ENCODE data around the gene GFPT1. TPM values are rescaled to one million over a fixed set of nuclear protein-coding genes. Genes with fewer than 3 reads are reported as not detected.
A peak's percentile ranks its signal among the peaks of the same experiment; 100 is the strongest.

The GFPT1 gene
- total and polyA plus RNA-seq, 4 donors, result 15.9 to 72.6 (median 30.5) TPM

DNA sequence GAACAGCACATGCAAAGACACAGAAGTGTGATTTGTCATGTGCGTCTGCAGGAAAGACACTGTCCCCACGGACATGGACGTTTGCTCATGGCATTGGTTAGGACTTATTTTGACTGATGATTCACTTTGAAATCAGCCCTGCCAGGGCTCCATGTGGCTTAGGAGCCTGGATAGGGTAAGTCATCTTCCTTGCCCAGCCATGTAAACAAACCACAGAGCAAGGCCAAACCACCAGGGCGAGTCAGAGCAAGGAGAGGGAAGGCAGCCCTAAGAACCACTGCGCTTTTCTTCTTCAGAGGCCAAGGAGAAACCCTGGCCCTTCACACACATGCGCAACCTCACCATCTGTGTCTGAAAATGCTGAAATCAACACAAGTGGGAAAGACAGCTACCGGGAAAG lies 88.8 kb downstream of the GFPT1 start:
- no peak overlapping the region for H3K4me3 ChIP-seq
- peaks cover 0 to 5% (median 0%) of the 10 kb centered on the region in 5 donors for H3K4me1 ChIP-seq (ENCODE audit: control insufficient read depth in 5 of 5, insufficient read depth in 5 of 5, low read length in 5 of 5)
- WGBS, 2 donors, result 76 to 78% methylated on average over 7 of the region's 7 CpGs
- peaks cover 0 to 3% (median 0%) of the 10 kb centered on the region in 3 donors for H3K27me3 ChIP-seq (ENCODE audit: control insufficient read depth in 3 of 3, insufficient read depth in 3 of 3, low read length in 2 of 3)
- no peaks in the 10 kb centered on the region for H3K9me3 ChIP-seq (ENCODE audit: control insufficient read depth in 4 of 4, insufficient read depth in 3 of 4, low read length in 3 of 4)
- TF ChIP-seq CTCF (IDR thresholded peaks at IDR 0.05; ENCODE audit: control extremely low read depth, extremely low read depth), result no peak
- H3K27ac ChIP-seq (ENCODE audit: low read depth in 1 of 2, low read length in 1 of 2), result peak overlapping the region in 1 of 2 donors; percentile 3
- no peak for ATAC-seq (ENCODE audit: insufficient read depth, low FRiP score)
- H3K9ac ChIP-seq (ENCODE audit: insufficient read depth in 1 of 2, low read length in 2 of 2), result no peak overlapping the region
- no peaks in the 10 kb centered on the region for H3K36me3 ChIP-seq (ENCODE audit: control insufficient read depth in 4 of 4, insufficient read depth in 4 of 4, low read length in 4 of 4)
- no peak for DNase-seq

DNA sequence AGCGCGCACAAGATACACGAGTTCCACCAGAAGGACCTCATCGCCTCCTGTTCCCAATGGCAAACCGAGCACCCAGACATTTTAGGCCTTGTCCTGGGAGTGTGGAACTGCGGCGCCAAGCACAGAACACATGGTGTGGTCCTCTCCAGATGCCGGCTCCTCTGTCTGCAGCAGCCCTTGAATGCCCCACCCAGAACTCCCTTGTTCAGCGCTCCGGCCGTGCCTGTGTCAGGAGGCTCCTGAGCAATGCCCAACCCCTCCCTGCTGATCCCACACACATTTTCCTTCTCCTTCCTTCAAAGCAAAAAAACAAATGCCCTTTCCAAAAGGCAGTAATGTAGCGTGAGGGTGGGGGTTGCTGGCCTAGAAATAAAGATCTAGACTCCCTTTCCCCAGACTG lies 89.8 kb downstream of the GFPT1 start:
- peaks cover 0 to 5% (median 0%) of the 10 kb centered on the region in 5 donors for H3K4me1 ChIP-seq (ENCODE audit: control insufficient read depth in 5 of 5, insufficient read depth in 5 of 5, low read length in 5 of 5)
- 79 to 89% methylated on average over 12 of the region's 12 CpGs for WGBS, 2 donors
- H3K36me3 ChIP-seq (ENCODE audit: control insufficient read depth in 4 of 4, insufficient read depth in 4 of 4, low read length in 4 of 4), result no peaks in the 10 kb centered on the region
- no peak for DNase-seq
- TF ChIP-seq CTCF (IDR thresholded peaks at IDR 0.05; ENCODE audit: control extremely low read depth, extremely low read depth), result no peak
- no peak overlapping the region for H3K4me3 ChIP-seq
- H3K9ac ChIP-seq (ENCODE audit: insufficient read depth in 1 of 2, low read length in 2 of 2), result no peak overlapping the region
- no peak for ATAC-seq (ENCODE audit: insufficient read depth, low FRiP score)
- no peaks in the 10 kb centered on the region for H3K9me3 ChIP-seq (ENCODE audit: control insufficient read depth in 4 of 4, insufficient read depth in 3 of 4, low read length in 3 of 4)
- H3K27ac ChIP-seq (ENCODE audit: low read depth in 1 of 2, low read length in 1 of 2), result no peak overlapping the region
- H3K27me3 ChIP-seq (ENCODE audit: control insufficient read depth in 3 of 3, insufficient read depth in 3 of 3, low read length in 2 of 3), result no peaks in the 10 kb centered on the region

DNA sequence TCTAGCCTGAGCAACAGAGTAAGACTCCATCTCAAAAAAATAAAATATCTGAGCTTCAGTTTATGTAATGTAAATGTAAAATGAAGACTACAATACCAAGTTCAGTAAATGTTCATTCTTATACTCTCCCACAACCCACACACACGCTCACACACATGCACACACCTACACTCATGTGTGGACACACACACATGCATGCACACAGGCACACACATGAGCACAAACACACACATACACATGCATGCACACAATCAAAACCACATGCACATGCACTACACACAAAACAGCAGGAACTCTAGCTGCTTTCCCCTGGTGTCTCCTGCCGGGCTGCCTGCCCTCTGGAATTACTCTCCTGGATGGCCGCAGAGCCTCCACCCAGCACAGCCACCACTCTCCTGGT lies 90.6 kb downstream of the GFPT1 start:
- 88 to 90% methylated on average over 3 of the region's 3 CpGs for WGBS, 2 donors
- TF ChIP-seq CTCF (IDR thresholded peaks at IDR 0.05; ENCODE audit: control extremely low read depth, extremely low read depth), result no peak
- Histone ChIP-seq H3K9ac (ENCODE audit: insufficient read depth in 1 of 2, low read length in 2 of 2) (no peak overlapping the region), H3K27me3 (ENCODE audit: control insufficient read depth in 3 of 3, insufficient read depth in 3 of 3, low read length in 2 of 3) (no peaks in the 10 kb centered on the region), H3K27ac (ENCODE audit: low read depth in 1 of 2, low read length in 1 of 2) (no peak overlapping the region), H3K9me3 (ENCODE audit: control insufficient read depth in 4 of 4, insufficient read depth in 3 of 4, low read length in 3 of 4) (no peaks in the 10 kb centered on the region), H3K36me3 (ENCODE audit: control insufficient read depth in 4 of 4, insufficient read depth in 4 of 4, low read length in 4 of 4) (no peaks in the 10 kb centered on the region), H3K4me1 (ENCODE audit: control insufficient read depth in 5 of 5, insufficient read depth in 5 of 5, low read length in 5 of 5) (peaks cover 0 to 8% (median 0%) of the 10 kb centered on the region in 5 donors), H3K4me3 (no peak overlapping the region)
- ATAC-seq (ENCODE audit: insufficient read depth, low FRiP score) (no peak), DNase-seq (no peak)

- DNase-seq, result no peak
- 77 to 88% methylated on average over 3 of the region's 3 CpGs for WGBS, 2 donors
These were observed 94.8 kb downstream of the GFPT1 start for GRCh38 chr2:69292256-69292655.

More at GRCh38 chr2:69292256-69292655, 94.8 kb downstream of the GFPT1 start:
- Histone ChIP-seq H3K4me3 (no peak overlapping the region), H3K27me3 (ENCODE audit: control insufficient read depth in 3 of 3, insufficient read depth in 3 of 3, low read length in 2 of 3) (no peaks in the 10 kb centered on the region), H3K9me3 (ENCODE audit: control insufficient read depth in 4 of 4, insufficient read depth in 3 of 4, low read length in 3 of 4) (no peaks in the 10 kb centered on the region), H3K4me1 (ENCODE audit: control insufficient read depth in 5 of 5, insufficient read depth in 5 of 5, low read length in 5 of 5) (peaks cover 0 to 7% (median 0%) of the 10 kb centered on the region in 5 donors), H3K27ac (ENCODE audit: low read depth in 1 of 2, low read length in 1 of 2) (no peak overlapping the region), H3K9ac (ENCODE audit: insufficient read depth in 1 of 2, low read length in 2 of 2) (no peak overlapping the region), H3K36me3 (ENCODE audit: control insufficient read depth in 4 of 4, insufficient read depth in 4 of 4, low read length in 4 of 4) (no peaks in the 10 kb centered on the region)
- TF ChIP-seq CTCF (IDR thresholded peaks at IDR 0.05; ENCODE audit: control extremely low read depth, extremely low read depth), result no peak
- ATAC-seq (ENCODE audit: insufficient read depth, low FRiP score), result no peak

Data from lung (tissue), 12 donors.